ENCODE measurements around the gene KRTAP10-11. TPM values are rescaled to one million over a fixed set of nuclear protein-coding genes. Genes with fewer than 3 reads are reported as not detected.

KRTAP10-11 gene
- total RNA-seq, 1 experiment from 2014 or later: not detected

DNA sequence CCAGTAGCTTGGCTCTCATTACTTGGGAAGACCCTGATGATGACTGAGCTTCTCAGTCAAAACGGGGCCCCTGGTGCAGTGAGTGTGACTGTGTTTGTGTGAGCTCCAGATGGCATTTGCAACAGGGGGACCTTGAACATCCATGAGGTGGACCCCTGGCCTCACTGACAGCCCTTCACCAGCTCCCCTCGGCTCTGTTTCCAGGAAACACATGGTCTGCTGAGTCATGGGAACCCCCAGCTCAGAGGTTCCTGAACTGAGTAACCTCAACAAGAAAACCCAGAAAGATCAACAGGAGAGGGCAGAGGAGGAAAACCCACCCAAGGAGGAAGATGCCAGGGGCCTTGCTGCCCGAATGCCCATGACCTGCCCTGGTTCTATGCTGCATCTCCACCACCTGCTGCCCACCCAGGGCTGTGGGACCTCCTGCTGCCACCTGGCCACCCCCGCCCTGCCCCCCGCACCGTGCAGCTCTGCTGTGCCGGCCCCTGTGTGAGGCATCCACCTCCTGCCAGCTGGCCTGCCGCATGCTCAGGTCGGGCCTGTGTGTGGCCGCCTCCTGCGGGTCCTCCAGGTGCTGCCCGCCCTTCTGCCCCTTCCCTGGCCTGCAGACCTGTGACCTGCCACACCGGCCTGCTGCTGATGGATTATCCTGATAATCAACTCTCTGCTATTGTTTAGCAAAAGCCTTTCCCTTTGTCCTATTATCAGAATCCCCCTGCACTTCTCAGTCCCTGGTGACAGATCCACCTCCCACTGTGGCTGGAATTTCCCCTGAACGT is 40.0 kb downstream of the KRTAP10-11 start:
- Mint-ChIP-seq H3K9me3 (no peaks in the 10 kb centered on the region), H3K4me1 (peaks cover 21% of the 10 kb centered on the region), H3K27me3 (ENCODE audit: low read depth) (peaks cover 6% of the 10 kb centered on the region; the same call in 1 of the 2 replicates), H3K4me3 (no peak overlapping the region), H3K36me3 (0 out of 2 replicates have a peak, but pooled peaks cover 3% of the 10 kb centered on the region), H3K27ac (peak overlapping the region; percentile 80; the same call in 1 of the 2 replicates)
- ChIA-PET CTCF (interaction anchor here (0.6 to 2.5 kb wide), 9 partner anchors 31 to 304 kb away, joined by 3 to 9 read pairs (median 4); partner anchors contain the start of gene KRTAP12-4), POLR2A (no interaction called here)
- DNase-seq (ENCODE audit: low spot score): no peak
- no peak for TF ChIP-seq CBFB (CRISPR knock-in tag; IDR thresholded peaks at IDR 0.05; ENCODE audit: low read depth)
- TF ChIP-seq TEAD1 (CRISPR knock-in tag; IDR thresholded peaks at IDR 0.05): peak; percentile 28; the same call in 1 of the 2 replicates
- peak; percentile 69 for ATAC-seq

DNA sequence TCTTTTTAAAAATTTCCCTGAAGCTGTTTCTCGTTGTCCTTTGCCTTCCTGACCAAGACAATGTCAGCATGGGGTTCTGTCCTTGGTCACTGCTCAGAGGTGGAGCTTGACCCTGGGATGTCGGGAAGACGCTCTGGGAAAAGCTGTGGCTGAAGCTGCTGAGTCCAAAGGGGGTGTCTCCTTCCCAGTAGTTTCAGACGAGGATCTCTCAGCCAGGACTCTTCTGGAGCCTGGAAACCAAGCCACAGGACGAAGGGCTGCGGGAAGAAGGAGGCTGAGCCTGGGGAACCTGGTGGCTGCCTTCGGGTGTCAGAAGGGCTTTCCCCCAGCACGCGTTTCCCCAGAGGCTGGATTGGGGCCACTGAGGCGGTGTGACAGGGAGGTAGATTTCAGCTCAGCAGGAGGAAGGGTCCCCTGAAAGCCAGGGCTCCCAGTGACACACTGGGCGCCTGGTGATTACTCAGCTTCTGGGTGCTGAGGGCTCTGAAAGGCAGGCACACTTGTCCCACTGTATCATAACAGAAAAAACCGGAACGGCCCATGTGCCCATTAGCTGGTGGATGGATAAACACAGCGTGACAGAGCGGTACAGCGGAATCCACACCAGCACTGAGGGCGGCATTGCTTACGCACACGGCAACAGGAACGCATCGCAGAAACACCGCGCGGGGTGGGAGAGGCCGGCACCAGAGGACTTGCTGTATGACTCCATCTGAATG is 40.8 kb downstream of the KRTAP10-11 start:
- no peak for TF ChIP-seq MXD4 (CRISPR knock-in tag; IDR thresholded peaks at IDR 0.05; ENCODE audit: borderline replicate concordance)
- no peak for TF ChIP-seq SOX15 (CRISPR knock-in tag; IDR thresholded peaks at IDR 0.05)
- no peak for TF ChIP-seq CBFB (CRISPR knock-in tag; IDR thresholded peaks at IDR 0.05; ENCODE audit: low read depth)
- TF ChIP-seq CREM (CRISPR knock-in tag; IDR thresholded peaks at IDR 0.05): no peak
- TF ChIP-seq GTF2I (CRISPR knock-in tag; conservative IDR thresholded peaks at IDR 0.05): no peak
- no peak for TF ChIP-seq SMAD3 (CRISPR knock-in tag; IDR thresholded peaks at IDR 0.05; ENCODE audit: borderline replicate concordance)
- TF ChIP-seq, protein P1, sequence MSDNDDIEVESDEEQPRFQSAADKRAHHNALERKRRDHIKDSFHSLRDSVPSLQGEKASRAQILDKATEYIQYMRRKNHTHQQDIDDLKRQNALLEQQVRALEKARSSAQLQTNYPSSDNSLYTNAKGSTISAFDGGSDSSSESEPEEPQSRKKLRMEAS (CRISPR knock-in tag; IDR thresholded peaks at IDR 0.05): no peak
- TF ChIP-seq NR3C1 (CRISPR knock-in tag; conservative IDR thresholded peaks at IDR 0.05; ENCODE audit: low read depth): no peak
- TF ChIP-seq, protein P2, sequence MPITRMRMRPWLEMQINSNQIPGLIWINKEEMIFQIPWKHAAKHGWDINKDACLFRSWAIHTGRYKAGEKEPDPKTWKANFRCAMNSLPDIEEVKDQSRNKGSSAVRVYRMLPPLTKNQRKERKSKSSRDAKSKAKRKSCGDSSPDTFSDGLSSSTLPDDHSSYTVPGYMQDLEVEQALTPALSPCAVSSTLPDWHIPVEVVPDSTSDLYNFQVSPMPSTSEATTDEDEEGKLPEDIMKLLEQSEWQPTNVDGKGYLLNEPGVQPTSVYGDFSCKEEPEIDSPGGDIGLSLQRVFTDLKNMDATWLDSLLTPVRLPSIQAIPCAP (CRISPR knock-in tag; IDR thresholded peaks at IDR 0.05): no peak
- TF ChIP-seq, protein P3, sequence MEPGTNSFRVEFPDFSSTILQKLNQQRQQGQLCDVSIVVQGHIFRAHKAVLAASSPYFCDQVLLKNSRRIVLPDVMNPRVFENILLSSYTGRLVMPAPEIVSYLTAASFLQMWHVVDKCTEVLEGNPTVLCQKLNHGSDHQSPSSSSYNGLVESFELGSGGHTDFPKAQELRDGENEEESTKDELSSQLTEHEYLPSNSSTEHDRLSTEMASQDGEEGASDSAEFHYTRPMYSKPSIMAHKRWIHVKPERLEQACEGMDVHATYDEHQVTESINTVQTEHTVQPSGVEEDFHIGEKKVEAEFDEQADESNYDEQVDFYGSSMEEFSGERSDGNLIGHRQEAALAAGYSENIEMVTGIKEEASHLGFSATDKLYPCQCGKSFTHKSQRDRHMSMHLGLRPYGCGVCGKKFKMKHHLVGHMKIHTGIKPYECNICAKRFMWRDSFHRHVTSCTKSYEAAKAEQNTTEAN (CRISPR knock-in tag; IDR thresholded peaks at IDR 0.05): no peak
- DNase-seq (ENCODE audit: low spot score) (no peak), ATAC-seq (peak; percentile 38)
- H3K36me3 Mint-ChIP-seq: 0 out of 2 replicates have a peak, but pooled peaks cover 3% of the 10 kb centered on the region
- CTCF ChIA-PET: interaction anchor here (0.5 to 2.5 kb wide), 10 partner anchors 32 to 1721 kb away, joined by 3 to 9 read pairs (median 4); no protein-coding TSS in a partner anchor
- H3K27me3 Mint-ChIP-seq (ENCODE audit: low read depth): peaks cover 6% of the 10 kb centered on the region; the same call in 1 of the 2 replicates
- H3K4me1 Mint-ChIP-seq: peaks cover 21% of the 10 kb centered on the region
- no peaks in the 10 kb centered on the region; the same call in 1 of the 2 replicates for H3K9me3 Mint-ChIP-seq
- POLR2A ChIA-PET: interaction anchor here (0.8 kb wide), 1 partner anchor 9 kb away, joined by 3 read pairs; no protein-coding TSS in a partner anchor
- H3K4me3 Mint-ChIP-seq: no peak overlapping the region
- peak overlapping the region; percentile 80 for H3K27ac Mint-ChIP-seq

DNA sequence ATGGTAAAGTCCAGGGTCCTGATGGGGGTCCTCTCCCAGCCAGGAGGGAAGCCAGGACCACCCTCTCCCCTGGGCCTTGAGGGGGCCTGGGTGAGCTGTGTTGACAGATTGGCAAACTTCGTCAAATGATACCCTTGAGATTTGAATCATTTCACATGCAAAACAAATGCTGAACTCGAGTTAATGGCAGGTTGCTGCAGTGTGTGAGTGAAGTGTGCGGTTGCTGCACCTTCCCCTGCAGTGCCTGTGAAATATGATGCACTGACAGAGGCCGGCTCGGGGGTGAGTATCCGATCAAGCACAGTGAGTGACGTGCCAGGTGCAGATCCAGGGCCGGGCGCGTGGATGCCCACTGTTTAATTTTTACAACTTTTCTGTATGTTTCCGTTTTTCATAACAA is 41.5 kb downstream of the KRTAP10-11 start:
- peaks cover 6% of the 10 kb centered on the region for H3K9me3 Mint-ChIP-seq
- DNase-seq (ENCODE audit: low spot score): no peak
- ChIA-PET POLR2A (no interaction called here), CTCF (interaction anchor here (0.5 to 2.5 kb wide), 4 partner anchors 69 to 1722 kb away, joined by 3 to 9 read pairs (median 4); no protein-coding TSS in a partner anchor)
- no peak overlapping the region for H3K4me3 Mint-ChIP-seq
- ATAC-seq: no peak
- peaks cover 21% of the 10 kb centered on the region for H3K4me1 Mint-ChIP-seq
- H3K36me3 Mint-ChIP-seq: peaks cover 8% of the 10 kb centered on the region
- H3K27ac Mint-ChIP-seq: no peak overlapping the region
- peaks cover 6% of the 10 kb centered on the region; the same call in 1 of the 2 replicates for H3K27me3 Mint-ChIP-seq (ENCODE audit: low read depth)
- TF ChIP-seq SMAD4 (CRISPR knock-in tag; IDR thresholded peaks at IDR 0.05) (no peak), NFATC4 (CRISPR knock-in tag; IDR thresholded peaks at IDR 0.05) (no peak), CREM (CRISPR knock-in tag; IDR thresholded peaks at IDR 0.05) (no peak), KAT7 (CRISPR knock-in tag; IDR thresholded peaks at IDR 0.05; ENCODE audit: borderline replicate concordance) (no peak), ZNF219 (CRISPR knock-in tag; IDR thresholded peaks at IDR 0.05; ENCODE audit: borderline replicate concordance) (no peak), ZNF232 (CRISPR knock-in tag; IDR thresholded peaks at IDR 0.05) (no peak)
- TF ChIP-seq, protein P4, sequence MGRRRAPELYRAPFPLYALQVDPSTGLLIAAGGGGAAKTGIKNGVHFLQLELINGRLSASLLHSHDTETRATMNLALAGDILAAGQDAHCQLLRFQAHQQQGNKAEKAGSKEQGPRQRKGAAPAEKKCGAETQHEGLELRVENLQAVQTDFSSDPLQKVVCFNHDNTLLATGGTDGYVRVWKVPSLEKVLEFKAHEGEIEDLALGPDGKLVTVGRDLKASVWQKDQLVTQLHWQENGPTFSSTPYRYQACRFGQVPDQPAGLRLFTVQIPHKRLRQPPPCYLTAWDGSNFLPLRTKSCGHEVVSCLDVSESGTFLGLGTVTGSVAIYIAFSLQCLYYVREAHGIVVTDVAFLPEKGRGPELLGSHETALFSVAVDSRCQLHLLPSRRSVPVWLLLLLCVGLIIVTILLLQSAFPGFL (CRISPR knock-in tag; IDR thresholded peaks at IDR 0.05; ENCODE audit: borderline replicate concordance): no peak
- TF ChIP-seq, protein P5, sequence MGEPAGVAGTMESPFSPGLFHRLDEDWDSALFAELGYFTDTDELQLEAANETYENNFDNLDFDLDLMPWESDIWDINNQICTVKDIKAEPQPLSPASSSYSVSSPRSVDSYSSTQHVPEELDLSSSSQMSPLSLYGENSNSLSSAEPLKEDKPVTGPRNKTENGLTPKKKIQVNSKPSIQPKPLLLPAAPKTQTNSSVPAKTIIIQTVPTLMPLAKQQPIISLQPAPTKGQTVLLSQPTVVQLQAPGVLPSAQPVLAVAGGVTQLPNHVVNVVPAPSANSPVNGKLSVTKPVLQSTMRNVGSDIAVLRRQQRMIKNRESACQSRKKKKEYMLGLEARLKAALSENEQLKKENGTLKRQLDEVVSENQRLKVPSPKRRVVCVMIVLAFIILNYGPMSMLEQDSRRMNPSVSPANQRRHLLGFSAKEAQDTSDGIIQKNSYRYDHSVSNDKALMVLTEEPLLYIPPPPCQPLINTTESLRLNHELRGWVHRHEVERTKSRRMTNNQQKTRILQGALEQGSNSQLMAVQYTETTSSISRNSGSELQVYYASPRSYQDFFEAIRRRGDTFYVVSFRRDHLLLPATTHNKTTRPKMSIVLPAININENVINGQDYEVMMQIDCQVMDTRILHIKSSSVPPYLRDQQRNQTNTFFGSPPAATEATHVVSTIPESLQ (CRISPR knock-in tag; IDR thresholded peaks at IDR 0.05): no peak
- TF ChIP-seq, protein P2 (CRISPR knock-in tag; IDR thresholded peaks at IDR 0.05): no peak
